Retinal pigment epithelial cell (primary cell): Measurements from ENCODE around the gene FOXP1.

Experiments used
- DNase-seq: peaks from one replicate; pipeline ENCODE4 v3.0.0-alpha.2; 2010; ENCODE audit warnings: low read depth
- H3K4me3 ChIP-seq: 2 replicates; pipeline ENCODE4 v1.5.1; 2011; ENCODE audit warnings: mild to moderate bottlenecking, low read length, control low read depth, moderate library complexity
- CTCF ChIP-seq: conservative IDR thresholded peaks from 2 replicates; pipeline ENCODE4 v1.5.1; 2011; ENCODE audit warnings: low read depth, low read length, control low read depth, inconsistent platforms

FOXP1 gene

GRCh38 chr3:71478568-71478967 is 105.0 kb downstream of the FOXP1 start:
- TF ChIP-seq CTCF = no peak
- no peak for DNase-seq
- H3K4me3 ChIP-seq = no peak overlapping the region

GRCh38 chr3:71476950-71477349 is 106.6 kb downstream of the FOXP1 start:
- no peak for TF ChIP-seq CTCF
- H3K4me3 ChIP-seq = no peak overlapping the region
- no peak for DNase-seq

GRCh38 chr3:71469138-71469435 is 114.4 kb downstream of the FOXP1 start:
- no peak for TF ChIP-seq CTCF
- H3K4me3 ChIP-seq = no peak overlapping the region
- DNase-seq = no peak

GRCh38 chr3:71468311-71469137 is 115.0 kb downstream of the FOXP1 start:
- DNase-seq = no peak
- no peak for TF ChIP-seq CTCF
- H3K4me3 ChIP-seq = no peak overlapping the region

- no peak for TF ChIP-seq CTCF
- DNase-seq = no peak
- no peak overlapping the region for H3K4me3 ChIP-seq
Measured at GRCh38 chr3:71466483-71466882, 117.0 kb downstream of the FOXP1 start.

GRCh38 chr3:71465371-71466036 is 118.0 kb downstream of the FOXP1 start:
- DNase-seq = no peak
- no peak overlapping the region for H3K4me3 ChIP-seq
- TF ChIP-seq CTCF = no peak

GRCh38 chr3:71464613-71465012 is 118.9 kb downstream of the FOXP1 start:
- no peak for DNase-seq
- TF ChIP-seq CTCF = no peak
- no peak overlapping the region for H3K4me3 ChIP-seq
